Activated CD4-positive, alpha-beta T cell treated with anti-CD3 and anti-CD28 coated beads for 4 hours (primary cell): ENCODE measurements around the gene PLXNB2.

Experiments
- DNase-seq, 2 donors: peaks; one replicate each; pipeline ENCODE4 v3.0.0-alpha.2; 2020

PLXNB2 gene

GRCh38 chr22:50225200-50225969, 82.1 kb downstream of the PLXNB2 start:
- DNase-seq, result no peak
